GM23248 (cell line): ENCODE measurements around the gene TBXAS1.

Experiments used
- EZH2 ChIP-seq: fragments of 200-600 bp; sonication (generic); IDR thresholded peaks from 2 replicates; pipeline ENCODE4 v1.6.1; 2018; ENCODE audit warnings: antibody characterized with exemption, mild to moderate bottlenecking; ENCODE audit not compliant: insufficient read depth, poor library complexity, severe bottlenecking
- EZH2phosphoT487 ChIP-seq: fragments of 200-600 bp; sonication (generic); IDR thresholded peaks from 2 replicates; pipeline ENCODE4 v1.6.1; 2018; ENCODE audit warnings: antibody characterized with exemption, moderate library complexity, mild to moderate bottlenecking, low read depth; ENCODE audit not compliant: insufficient read depth

DNA sequence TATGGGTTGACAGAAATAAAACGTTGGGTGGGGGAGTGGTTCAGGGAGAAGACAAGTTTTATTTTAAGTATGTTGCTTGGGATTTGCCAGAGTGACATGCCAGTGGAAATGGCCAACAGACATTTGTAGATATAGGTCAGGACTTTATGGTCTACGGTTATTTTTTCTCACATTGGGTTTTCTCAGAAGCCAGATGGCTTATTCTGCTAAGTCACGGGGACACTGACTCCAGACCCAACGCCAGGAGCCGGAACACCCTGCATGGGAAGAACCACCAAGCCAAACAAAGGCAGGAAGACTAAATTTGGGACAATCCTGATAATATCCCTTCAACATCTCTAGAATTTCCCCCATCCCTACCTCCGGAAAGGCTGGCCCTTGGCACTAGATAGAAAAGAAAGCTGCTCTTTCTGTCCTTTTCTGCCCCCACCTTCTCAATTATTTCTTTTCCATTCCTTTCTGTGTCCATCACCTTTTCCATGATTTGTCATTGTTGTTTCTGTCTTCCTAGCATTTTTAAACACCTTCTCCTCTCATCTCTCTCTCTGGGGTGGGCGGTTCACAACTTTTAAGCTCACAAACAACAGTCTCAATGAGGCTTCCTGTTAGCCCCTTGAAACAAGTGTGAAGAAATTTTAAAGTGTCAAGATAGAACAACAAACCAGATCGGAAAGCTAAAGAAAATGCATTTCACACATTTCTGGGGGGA lies 44.7 kb downstream of the TBXAS1 start:
- TF ChIP-seq EZH2 (no peak), EZH2phosphoT487 (no peak)
